Neural progenitor cell (in vitro differentiated cells): Measurements from ENCODE around the gene SHOC2. TPM values are rescaled to one million over a fixed set of nuclear protein-coding genes. Genes with fewer than 3 reads are reported as not detected.

Experiments
- DNase-seq: peaks from one replicate; pipeline ENCODE4 v3.0.0-alpha.2; 2016; ENCODE audit warnings: low spot score
- H2AFZ ChIP-seq: fragments of 200-600 bp; sonication (generic); replicated peaks from 2 replicates; pipeline ENCODE4 v1.6.1; 2016; ENCODE audit warnings: antibody characterized with exemption
- H3F3A ChIP-seq: fragments of 200-600 bp; sonication (generic); 2 replicates; pipeline ENCODE4 v1.6.1; 2016; ENCODE audit warnings: antibody characterized with exemption, low read depth
- H3K27ac ChIP-seq: fragments of 200-600 bp; sonication (generic); 2 replicates; pipeline ENCODE4 v1.5.1; 2016; ENCODE audit warnings: mild to moderate bottlenecking
- H3K27me3 ChIP-seq: fragments of 200-600 bp; sonication (generic); 2 replicates; pipeline ENCODE4 v1.6.1; 2016; ENCODE audit warnings: mild to moderate bottlenecking, moderate library complexity
- H3K36me3 ChIP-seq: fragments of 200-600 bp; sonication (generic); 2 replicates; pipeline ENCODE4 v1.5.1; 2016
- H3K4me1 ChIP-seq: fragments of 200-600 bp; sonication (generic); 2 replicates; pipeline ENCODE4 v1.6.1; 2016; ENCODE audit warnings: mixed run types
- H3K4me2 ChIP-seq: fragments of 200-600 bp; sonication (generic); 2 replicates; pipeline ENCODE4 v1.6.1; 2016
- H3K4me3 ChIP-seq: fragments of 200-600 bp; sonication (generic); 2 replicates; pipeline ENCODE4 v1.5.1; 2016
- H3K79me2 ChIP-seq: fragments of 200-600 bp; sonication (generic); 2 replicates; pipeline ENCODE4 v1.6.1; 2016; ENCODE audit warnings: low read depth
- H3K9ac ChIP-seq: fragments of 200-600 bp; sonication (generic); 2 replicates; pipeline ENCODE4 v1.6.1; 2016
- H3K9me3 ChIP-seq: fragments of 200-600 bp; sonication (generic); 2 replicates; pipeline ENCODE4 v1.5.1; 2016; ENCODE audit warnings: low read depth
- H4K20me1 ChIP-seq: fragments of 200-600 bp; sonication (generic); 2 replicates; pipeline ENCODE4 v1.6.1; 2016; ENCODE audit warnings: low read depth
- H3K27ac Mint-ChIP-seq: 3 replicates; pipeline ENCODE4 v1.8.0; 2021; ENCODE audit warnings: mixed read lengths
- H3K27me3 Mint-ChIP-seq: 2 replicates; pipeline ENCODE4 v1.8.0; 2022; ENCODE audit warnings: low read depth, mild to moderate bottlenecking, inconsistent platforms, moderate library complexity, mixed read lengths; ENCODE audit not compliant: insufficient read depth
- H3K36me3 Mint-ChIP-seq: 3 replicates; pipeline ENCODE4 v1.8.0; 2021; ENCODE audit warnings: mixed read lengths
- H3K4me1 Mint-ChIP-seq: 3 replicates; pipeline ENCODE4 v1.8.0; 2021; ENCODE audit warnings: mixed read lengths
- H3K4me3 Mint-ChIP-seq: 3 replicates; pipeline ENCODE4 v1.8.0; 2021; ENCODE audit warnings: mild to moderate bottlenecking, moderate library complexity, mixed read lengths
- H3K9me3 Mint-ChIP-seq: 3 replicates; pipeline ENCODE4 v1.8.0; 2020; ENCODE audit warnings: mixed read lengths
- CTCF ChIP-seq: fragments of 200-600 bp; sonication (generic); IDR thresholded peaks from 2 replicates; pipeline ENCODE4 v1.5.1; 2017; ENCODE audit warnings: antibody characterized with exemption, mild to moderate bottlenecking
- EZH2 ChIP-seq: fragments of 200-600 bp; sonication (generic); IDR thresholded peaks from 2 replicates; pipeline ENCODE4 v1.6.1; 2017; ENCODE audit warnings: antibody characterized with exemption, mild to moderate bottlenecking, moderate library complexity
- EZH2phosphoT487 ChIP-seq: fragments of 200-600 bp; sonication (generic); IDR thresholded peaks from 2 replicates; pipeline ENCODE4 v1.6.1; 2017; ENCODE audit warnings: antibody characterized with exemption
- total RNA-seq: library from RNA; depleted of rRNA; stranded (reverse); fragments of >200 nt; gene quantifications from 2 replicates; pipeline ENCODE4 v1.2.3, GENCODE V29; 2015; ENCODE audit warnings: low replicate concordance

SHOC2 gene
- total RNA-seq, 1 donor from 2014 or later: 54.9 TPM

- Mint-ChIP-seq H3K4me3 (no peak overlapping the region), H3K36me3 (peaks cover 45% of the 10 kb centered on the region), H3K27ac (no peak overlapping the region), H3K9me3 (peaks cover 27% of the 10 kb centered on the region), H3K4me1 (no peaks in the 10 kb centered on the region), H3K27me3 (no peaks in the 10 kb centered on the region)
- no peaks in the 10 kb centered on the region for H3F3A ChIP-seq
- TF ChIP-seq EZH2phosphoT487: no peak
- no peak for TF ChIP-seq EZH2
- TF ChIP-seq CTCF: no peak
- no peak overlapping the region for H2AFZ ChIP-seq
- no peak overlapping the region for H3K4me3 ChIP-seq
- H3K27ac ChIP-seq: no peak overlapping the region
- peaks cover 22% of the 10 kb centered on the region for H4K20me1 ChIP-seq
- no peak overlapping the region for H3K4me2 ChIP-seq
- peaks cover 100% of the 10 kb centered on the region for H3K79me2 ChIP-seq
- H3K4me1 ChIP-seq: no peaks in the 10 kb centered on the region
- no peaks in the 10 kb centered on the region for H3K27me3 ChIP-seq
- no peaks in the 10 kb centered on the region for H3K36me3 ChIP-seq
- no peak overlapping the region for H3K9ac ChIP-seq
- no peaks in the 10 kb centered on the region for H3K9me3 ChIP-seq
- DNase-seq: no peak
Observed at GRCh38 chr10:110939419-110939818, 20.0 kb downstream of the SHOC2 start.

GRCh38 chr10:110944792-110945396, 25.5 kb downstream of the SHOC2 start:
- Histone ChIP-seq H3K4me1 (no peaks in the 10 kb centered on the region), H4K20me1 (peaks cover 8% of the 10 kb centered on the region), H3K27ac (no peak overlapping the region), H3K36me3 (no peaks in the 10 kb centered on the region), H3K79me2 (peaks cover 98% of the 10 kb centered on the region), H3K9me3 (no peaks in the 10 kb centered on the region), H3F3A (no peaks in the 10 kb centered on the region), H3K4me2 (no peak overlapping the region), H3K4me3 (no peak overlapping the region), H3K27me3 (no peaks in the 10 kb centered on the region), H2AFZ (no peak overlapping the region), H3K9ac (no peak overlapping the region)
- Mint-ChIP-seq H3K27me3 (no peaks in the 10 kb centered on the region), H3K4me1 (no peaks in the 10 kb centered on the region), H3K27ac (no peak overlapping the region), H3K4me3 (no peak overlapping the region), H3K9me3 (peaks cover 61% of the 10 kb centered on the region), H3K36me3 (peaks cover 73% of the 10 kb centered on the region)
- TF ChIP-seq EZH2 (no peak), EZH2phosphoT487 (no peak), CTCF (no peak)
- DNase-seq: no peak

- TF ChIP-seq CTCF: no peak
- TF ChIP-seq EZH2: no peak
- TF ChIP-seq EZH2phosphoT487: no peak
- no peak for DNase-seq
- Mint-ChIP-seq H3K27me3 (no peaks in the 10 kb centered on the region), H3K36me3 (peaks cover 71% of the 10 kb centered on the region), H3K27ac (no peak overlapping the region), H3K4me1 (no peaks in the 10 kb centered on the region), H3K9me3 (peaks cover 64% of the 10 kb centered on the region), H3K4me3 (no peak overlapping the region)
- no peak overlapping the region for H3K9ac ChIP-seq
- H3K4me1 ChIP-seq: no peaks in the 10 kb centered on the region
- no peak overlapping the region for H3K4me2 ChIP-seq
- no peaks in the 10 kb centered on the region for H3K9me3 ChIP-seq
- peaks cover 98% of the 10 kb centered on the region for H3K79me2 ChIP-seq
- no peaks in the 10 kb centered on the region for H3K27me3 ChIP-seq
- no peak overlapping the region for H3K4me3 ChIP-seq
- no peak overlapping the region for H2AFZ ChIP-seq
- H3K36me3 ChIP-seq: no peaks in the 10 kb centered on the region
- H4K20me1 ChIP-seq: peaks cover 8% of the 10 kb centered on the region
- H3F3A ChIP-seq: no peaks in the 10 kb centered on the region
- no peak overlapping the region for H3K27ac ChIP-seq
Observed at GRCh38 chr10:110946496-110946895, 27.1 kb downstream of the SHOC2 start.
